A549 (cell line): Measurements from ENCODE around the gene RPTOR. TPM values are rescaled to one million over a fixed set of nuclear protein-coding genes. Genes with fewer than 3 reads are reported as not detected.
A peak's percentile ranks its signal among the peaks of the same experiment; 100 is the strongest.
"Not testable (repeated sequence)": the region's sequence is repeated elsewhere in the genome, so short reads cannot be mapped to it uniquely, and the experiment has no call there.

Source experiments
- ATAC-seq, 2 experiments: fragments of 200-7000 bp in 1 of 2; fragments of >200 bp in 1 of 2; cut with Nextera tagmentation in 1 of 2; cut with Tn5 transposase in 1 of 2; 3 replicates each; pipeline versions ENCODE4 v1.8.0 to v1.9.1; 2018 to 2020; ENCODE audit warnings: mild to moderate bottlenecking in 1 of 2, moderate library complexity in 1 of 2
- CTCF ChIA-PET: fragments of 300-600 bp; sonication (Branson Sonifier 250); formaldehyde crosslinking; extraction: SDS; loops from one replicate; lab custom pipeline; 2021; ENCODE audit warnings: antibody characterized with exemption, inconsistent platforms; lab: Yijun Ruan, JAX
- POLR2A ChIA-PET: fragments of 350-600 bp; formaldehyde crosslinking; extraction: SDS; loops from one replicate; lab custom pipeline; 2021; ENCODE audit warnings: antibody characterized with exemption, inconsistent platforms; lab: Yijun Ruan, JAX
- DNase-seq, 2 experiments: peaks; one replicate each; pipeline versions ENCODE4 v3.0.0 to v3.0.0-alpha.2; 2011 to 2016; ENCODE audit warnings: low read depth in 1 of 2, low spot score in 1 of 2
- FAIRE-seq: peaks from 2 replicates; lab custom pipeline; 2011; peaks lifted over from hg19 to GRCh38; lab: Jason Lieb, UNC
- H3K27ac ChIP-seq, 2 experiments: fragments of >200 bp; sonication (Bioruptor Twin); formaldehyde crosslinking; 3 replicates each; pipeline ENCODE4 v1.5.1; 2016 to 2017
- H3K4me1 ChIP-seq: fragments of >200 bp; sonication (Bioruptor Twin); formaldehyde crosslinking; 3 replicates; pipeline ENCODE4 v1.6.1; 2016
- H3K4me2 ChIP-seq: fragments of >200 bp; sonication (Bioruptor Twin); formaldehyde crosslinking; 3 replicates; pipeline ENCODE4 v1.6.1; 2016
- H3K4me3 ChIP-seq: fragments of >200 bp; sonication (Bioruptor Twin); formaldehyde crosslinking; 3 replicates; pipeline ENCODE4 v1.5.1; 2016
- H3K9me3 ChIP-seq: fragments of >200 bp; sonication (Bioruptor Twin); formaldehyde crosslinking; 3 replicates; pipeline ENCODE4 v1.6.1; 2016
- CEBPB ChIP-seq, 2 experiments: fragments of >200 bp in 1 of 2; sonication (Bioruptor Twin) in 1 of 2; formaldehyde crosslinking in 1 of 2; IDR thresholded peaks; 2 replicates each; pipeline ENCODE4 v1.6.1; 2012 to 2016
- EHMT2 ChIP-seq: fragments of 200-600 bp; sonication (generic); IDR thresholded peaks from 2 replicates; pipeline ENCODE4 v1.6.1; 2016; ENCODE audit warnings: antibody characterized with exemption, low read depth, mild to moderate bottlenecking, moderate library complexity
- ELK1 ChIP-seq: fragments of 150-350 bp; IDR thresholded peaks from 2 replicates; pipeline ENCODE4 v1.6.1; 2014; ENCODE audit warnings: low read depth, mild to moderate bottlenecking, low read length
- EP300 ChIP-seq, 2 experiments: fragments of >200 bp; sonication (Bioruptor Twin); formaldehyde crosslinking; IDR thresholded peaks; 2 replicates in 1 of 2; 3 replicates in 1 of 2; pipeline ENCODE4 v1.6.1; 2016 to 2017
- FOSL2 ChIP-seq, 2 experiments: fragments of 450-650 bp in 1 of 2; fragments of >200 bp in 1 of 2; sonication (Bioruptor Twin) in 1 of 2; formaldehyde crosslinking; IDR thresholded peaks; 2 replicates each; pipeline versions ENCODE4 v1.5.0 to v1.6.1; 2016 to 2020; ENCODE audit warnings: mild to moderate bottlenecking in 1 of 2, moderate library complexity in 1 of 2
- GATA3 ChIP-seq: IDR thresholded peaks from 2 replicates; pipeline ENCODE4 v1.6.1; 2012; ENCODE audit warnings: borderline replicate concordance
- HOXA7 ChIP-seq: fragments of 250-450 bp; sonication (Bioruptor Pico); IDR thresholded peaks from 2 replicates; pipeline ENCODE4 v1.5.0; 2020; ENCODE audit warnings: mild to moderate bottlenecking, moderate library complexity
- JUN ChIP-seq, 2 experiments: fragments of >200 bp; sonication (Bioruptor Twin); formaldehyde crosslinking; IDR thresholded peaks; 2 replicates in 1 of 2; 3 replicates in 1 of 2; pipeline ENCODE4 v1.6.1; 2016 to 2017
- JUNB ChIP-seq: fragments of >200 bp; sonication (Bioruptor Twin); formaldehyde crosslinking; IDR thresholded peaks from 2 replicates; pipeline ENCODE4 v1.6.1; 2016
- KDM5A ChIP-seq: fragments of 200-600 bp; sonication (generic); IDR thresholded peaks from 2 replicates; pipeline ENCODE4 v1.6.1; 2016; ENCODE audit warnings: antibody characterized with exemption, mild to moderate bottlenecking
- NFE2L2 ChIP-seq: fragments of 150-350 bp; conservative IDR thresholded peaks from 2 replicates; pipeline ENCODE4 v1.6.1; 2014; ENCODE audit warnings: low read length
- NPAS2 ChIP-seq: fragments of 250-450 bp; sonication (Bioruptor Pico); IDR thresholded peaks from 2 replicates; pipeline ENCODE4 v1.8.0; 2022; ENCODE audit warnings: mild to moderate bottlenecking, moderate library complexity, borderline replicate concordance
- NR3C1 ChIP-seq: fragments of >200 bp; sonication (Bioruptor Twin); formaldehyde crosslinking; IDR thresholded peaks from 3 replicates; pipeline ENCODE4 v1.6.1; 2017
- RAD21 ChIP-seq, 2 experiments: fragments of >200 bp in 1 of 2; sonication (Bioruptor Twin) in 1 of 2; formaldehyde crosslinking in 1 of 2; IDR thresholded peaks in 1 of 2; conservative IDR thresholded peaks in 1 of 2; 2 replicates in 1 of 2; 3 replicates in 1 of 2; pipeline ENCODE4 v1.6.1; 2012 to 2018; ENCODE audit warnings: inconsistent platforms in 1 of 2
- RARB ChIP-seq: fragments of 250-450 bp; sonication (Bioruptor Pico); IDR thresholded peaks from 2 replicates; pipeline ENCODE4 v1.8.0; 2021; ENCODE audit warnings: mild to moderate bottlenecking, moderate library complexity
- RNF2 ChIP-seq: fragments of 200-600 bp; sonication (generic); IDR thresholded peaks from 2 replicates; pipeline ENCODE4 v1.6.1; 2016; ENCODE audit warnings: low read depth, mild to moderate bottlenecking, antibody characterized with exemption, moderate library complexity, borderline replicate concordance
- TP53 ChIP-seq: fragments of 250-450 bp; sonication (Bioruptor Pico); IDR thresholded peaks from 2 replicates; pipeline ENCODE4 v1.5.0; 2021; ENCODE audit warnings: mild to moderate bottlenecking, moderate library complexity
- USF2 ChIP-seq: fragments of 450-650 bp; IDR thresholded peaks from 2 replicates; pipeline ENCODE4 v1.6.1; 2014; ENCODE audit warnings: antibody characterized with exemption
- ZC3H11A ChIP-seq: fragments of 450-650 bp; IDR thresholded peaks from 2 replicates; pipeline ENCODE4 v1.6.1; 2014; ENCODE audit warnings: antibody characterized with exemption, mild to moderate bottlenecking
- ZFP36 ChIP-seq: fragments of 450-650 bp; IDR thresholded peaks from 2 replicates; pipeline ENCODE4 v1.6.1; 2014; ENCODE audit warnings: borderline replicate concordance; ENCODE audit not compliant: partially characterized antibody
- WGBS: methylation state at CpG from one replicate; pipeline ENCODE4 v1.1.6; 2017; ENCODE audit errors: missing lambda C conversion rate; 5-methylcytosine and 5-hydroxymethylcytosine counted together
- polyA plus RNA-seq, 4 experiments: library from polyadenylated mRNA; depleted of rRNA in 3 of 4; stranded (reverse); fragments of >200 nt; fragmentation: RNase III in 1 of 4; extraction: RNeasy Plus Mini Kit Qiagen cat#74134 plus additional on column Dnase treatment in 1 of 4; gene quantifications; 2 replicates in 3 of 4; 3 replicates in 1 of 4; pipeline ENCODE4 v1.2.3, GENCODE V29; 2011 to 2017
- TF ChIP-seq, protein P1 (sequence below): fragments of 250-450 bp; sonication (Bioruptor Pico); IDR thresholded peaks from 2 replicates; pipeline ENCODE4 v1.5.0; 2021; ENCODE audit warnings: mild to moderate bottlenecking, moderate library complexity, borderline replicate concordance
- TF ChIP-seq, protein P2 (sequence below): fragments of >200 bp; sonication (Bioruptor Twin); formaldehyde crosslinking; IDR thresholded peaks from 2 replicates; pipeline ENCODE4 v1.6.1; 2016
- TF ChIP-seq, protein P3 (sequence below): fragments of 250-450 bp; sonication (Bioruptor Pico); IDR thresholded peaks from 2 replicates; pipeline ENCODE4 v1.5.0; 2020; ENCODE audit warnings: low read depth, mild to moderate bottlenecking, moderate library complexity

RPTOR gene
- polyA plus RNA-seq, 2 of the 4 experiments (the other 2 are of a cell fraction) = 10.8 to 27.1 TPM

- TF ChIP-seq NR3C1 (no peak), FOSL2 (IDR thresholded peaks at IDR 0.05) (no peak), FOSL2 (CRISPR knock-in tag; IDR thresholded peaks at IDR 0.05) (no peak), USF2 (no peak), GATA3 (no peak), NPAS2 (CRISPR knock-in tag) (no peak), KDM5A (no peak), EP300 (IDR thresholded peaks at IDR 0.05) (no peak), RNF2 (no peak), JUNB (no peak), HOXA7 (CRISPR knock-in tag) (no peak), NFE2L2 (no peak), RAD21 (conservative IDR thresholded peaks at IDR 0.05 in 1 of 2, IDR thresholded peaks at IDR 0.05 in 1 of 2) (no peak)
- TF ChIP-seq, protein P1, sequence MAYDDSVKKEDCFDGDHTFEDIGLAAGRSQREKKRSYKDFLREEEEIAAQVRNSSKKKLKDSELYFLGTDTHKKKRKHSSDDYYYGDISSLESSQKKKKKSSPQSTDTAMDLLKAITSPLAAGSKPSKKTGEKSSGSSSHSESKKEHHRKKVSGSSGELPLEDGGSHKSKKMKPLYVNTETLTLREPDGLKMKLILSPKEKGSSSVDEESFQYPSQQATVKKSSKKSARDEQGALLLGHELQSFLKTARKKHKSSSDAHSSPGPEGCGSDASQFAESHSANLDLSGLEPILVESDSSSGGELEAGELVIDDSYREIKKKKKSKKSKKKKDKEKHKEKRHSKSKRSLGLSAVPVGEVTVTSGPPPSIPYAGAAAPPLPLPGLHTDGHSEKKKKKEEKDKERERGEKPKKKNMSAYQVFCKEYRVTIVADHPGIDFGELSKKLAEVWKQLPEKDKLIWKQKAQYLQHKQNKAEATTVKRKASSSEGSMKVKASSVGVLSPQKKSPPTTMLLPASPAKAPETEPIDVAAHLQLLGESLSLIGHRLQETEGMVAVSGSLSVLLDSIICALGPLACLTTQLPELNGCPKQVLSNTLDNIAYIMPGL (CRISPR knock-in tag) = no peak
- TF ChIP-seq, protein P2, sequence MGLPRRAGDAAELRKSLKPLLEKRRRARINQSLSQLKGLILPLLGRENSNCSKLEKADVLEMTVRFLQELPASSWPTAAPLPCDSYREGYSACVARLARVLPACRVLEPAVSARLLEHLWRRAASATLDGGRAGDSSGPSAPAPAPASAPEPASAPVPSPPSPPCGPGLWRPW = no peak
- H3K4me3 ChIP-seq = no peak overlapping the region
- H3K9me3 ChIP-seq = no peaks in the 10 kb centered on the region
- H3K4me2 ChIP-seq = no peak overlapping the region
- ChIA-PET CTCF (interaction anchor here (0.6 to 8.1 kb wide), 9 partner anchors 7 to 1061 kb away, joined by 3 to 73 read pairs (median 6); partner anchors contain the start of gene NPTX1), POLR2A (no interaction called here)
- FAIRE-seq = no peak
- no peak overlapping the region for H3K27ac ChIP-seq
- no peaks in the 10 kb centered on the region for H3K4me1 ChIP-seq
- WGBS = 92% methylated on average over 14 of the region's 14 CpGs
- DNase-seq = no peak
- no peak for ATAC-seq
Measured at GRCh38 chr17:80577876-80578570, 33.4 kb downstream of the RPTOR start.

DNA sequence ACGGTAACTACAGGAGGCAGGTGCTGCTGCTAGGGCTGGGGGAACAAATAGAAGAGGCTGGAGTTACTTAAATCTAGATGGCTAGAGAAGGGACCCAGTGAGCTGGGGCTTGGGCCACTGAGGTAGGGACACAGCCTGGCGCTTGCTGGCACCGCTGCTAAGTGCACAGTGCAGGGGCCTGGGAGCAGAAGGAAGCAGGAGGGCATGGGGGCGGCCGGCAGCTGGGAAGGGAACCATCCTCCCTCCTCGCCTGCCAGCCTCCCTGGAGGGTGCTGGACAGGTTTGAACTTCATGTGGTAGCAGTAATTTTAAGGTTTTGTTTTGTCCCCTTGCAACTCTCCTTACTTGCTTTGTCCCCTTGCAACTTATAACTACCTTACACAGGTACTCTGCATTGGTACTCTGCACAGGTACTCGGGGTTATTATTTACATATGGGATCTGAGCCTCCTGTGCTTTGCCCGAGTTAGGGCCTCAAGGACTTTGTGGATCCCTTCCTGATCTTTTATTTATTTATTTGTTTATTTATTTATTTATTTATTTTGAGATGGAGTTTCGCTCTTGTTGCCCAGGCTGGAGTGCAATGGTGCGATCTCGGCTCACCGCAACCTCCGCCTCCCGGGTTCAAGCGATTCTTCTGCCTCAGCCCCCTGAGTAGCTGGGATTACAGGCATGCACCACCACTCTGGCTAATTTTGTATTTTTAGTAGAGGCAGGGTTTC, 34.2 kb downstream of the RPTOR start:
- peak; percentile 67 for TF ChIP-seq ZC3H11A
- TF ChIP-seq, all 56 proteins: peak for 1; not testable (repeated sequence) for 55
- WGBS = 93% methylated on average over 15 of the region's 15 CpGs
- H3K4me2 ChIP-seq, DNase-seq, H3K9me3 ChIP-seq, H3K27ac ChIP-seq, ATAC-seq, H3K4me3 ChIP-seq, FAIRE-seq, POLR2A ChIA-PET, H3K4me1 ChIP-seq: not testable (repeated sequence)
- CTCF ChIA-PET = interaction anchor here (1.1 to 8.1 kb wide), 6 partner anchors 21 to 153 kb away, joined by 3 to 73 read pairs (median 6); partner anchors contain the start of gene NPTX1

GRCh38 chr17:80582165-80582564, 37.5 kb downstream of the RPTOR start:
- Histone ChIP-seq H3K4me3 (no peak overlapping the region), H3K4me1 (no peaks in the 10 kb centered on the region), H3K9me3 (no peaks in the 10 kb centered on the region), H3K4me2 (no peak overlapping the region), H3K27ac (no peak overlapping the region)
- 93% methylated on average over 6 of the region's 6 CpGs for WGBS
- ChIA-PET POLR2A (no interaction called here), CTCF (interaction anchor here (2.1 kb wide), 1 partner anchor 109 kb away, joined by 6 read pairs; no protein-coding TSS in a partner anchor)
- TF ChIP-seq ZFP36 = no peak
- no peak for TF ChIP-seq RARB (CRISPR knock-in tag)
- TF ChIP-seq FOSL2 (IDR thresholded peaks at IDR 0.05) = no peak
- TF ChIP-seq FOSL2 (CRISPR knock-in tag; IDR thresholded peaks at IDR 0.05) = no peak
- TF ChIP-seq TP53 (CRISPR knock-in tag) = no peak
- no peak for TF ChIP-seq CEBPB (IDR thresholded peaks at IDR 0.05)
- no peak for TF ChIP-seq JUN (IDR thresholded peaks at IDR 0.05)
- TF ChIP-seq EHMT2 = no peak
- no peak for TF ChIP-seq ELK1
- TF ChIP-seq, protein P3, sequence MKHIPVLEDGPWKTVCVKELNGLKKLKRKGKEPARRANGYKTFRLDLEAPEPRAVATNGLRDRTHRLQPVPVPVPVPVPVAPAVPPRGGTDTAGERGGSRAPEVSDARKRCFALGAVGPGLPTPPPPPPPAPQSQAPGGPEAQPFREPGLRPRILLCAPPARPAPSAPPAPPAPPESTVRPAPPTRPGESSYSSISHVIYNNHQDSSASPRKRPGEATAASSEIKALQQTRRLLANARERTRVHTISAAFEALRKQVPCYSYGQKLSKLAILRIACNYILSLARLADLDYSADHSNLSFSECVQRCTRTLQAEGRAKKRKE = no peak
- TF ChIP-seq RNF2 = no peak
- ATAC-seq (no peak), FAIRE-seq (no peak), DNase-seq (no peak)
